GM19025 (cell line): Measurements from ENCODE around the gene LZTFL1.
A peak's percentile ranks its signal among the peaks of the same experiment; 100 is the strongest.
"Not testable (repeated sequence)": the region's sequence is repeated elsewhere in the genome, so short reads cannot be mapped to it uniquely, and the experiment has no call there.

Experiments
- ATAC-seq: cut with Tn5 transposase; IDR thresholded peaks from one replicate; pipeline ENCODE4 v1.9.1; 2021; ENCODE audit warnings: mild to moderate bottlenecking, low read depth, moderate library complexity; ENCODE audit not compliant: unreplicated experiment

Gene LZTFL1

DNA sequence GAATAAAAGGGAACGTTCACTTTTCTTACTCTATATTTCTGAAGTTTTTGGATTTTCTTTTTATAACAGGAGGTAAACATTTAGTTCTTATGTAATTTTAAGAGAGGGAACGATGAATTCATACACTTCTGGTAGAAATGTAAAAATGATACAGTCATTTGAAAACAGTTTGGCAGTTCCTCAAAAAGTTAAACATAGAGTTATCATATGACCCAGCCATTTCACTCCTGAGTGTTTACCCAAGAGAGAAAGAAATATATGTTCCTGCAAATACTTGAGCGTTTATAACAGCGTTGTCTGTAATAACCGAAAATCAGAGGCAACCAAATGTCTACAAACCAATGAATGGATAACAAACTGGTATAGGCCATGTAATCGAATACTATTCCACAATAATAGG, 23.6 kb upstream of the LZTFL1 start:
- no peak for ATAC-seq

DNA sequence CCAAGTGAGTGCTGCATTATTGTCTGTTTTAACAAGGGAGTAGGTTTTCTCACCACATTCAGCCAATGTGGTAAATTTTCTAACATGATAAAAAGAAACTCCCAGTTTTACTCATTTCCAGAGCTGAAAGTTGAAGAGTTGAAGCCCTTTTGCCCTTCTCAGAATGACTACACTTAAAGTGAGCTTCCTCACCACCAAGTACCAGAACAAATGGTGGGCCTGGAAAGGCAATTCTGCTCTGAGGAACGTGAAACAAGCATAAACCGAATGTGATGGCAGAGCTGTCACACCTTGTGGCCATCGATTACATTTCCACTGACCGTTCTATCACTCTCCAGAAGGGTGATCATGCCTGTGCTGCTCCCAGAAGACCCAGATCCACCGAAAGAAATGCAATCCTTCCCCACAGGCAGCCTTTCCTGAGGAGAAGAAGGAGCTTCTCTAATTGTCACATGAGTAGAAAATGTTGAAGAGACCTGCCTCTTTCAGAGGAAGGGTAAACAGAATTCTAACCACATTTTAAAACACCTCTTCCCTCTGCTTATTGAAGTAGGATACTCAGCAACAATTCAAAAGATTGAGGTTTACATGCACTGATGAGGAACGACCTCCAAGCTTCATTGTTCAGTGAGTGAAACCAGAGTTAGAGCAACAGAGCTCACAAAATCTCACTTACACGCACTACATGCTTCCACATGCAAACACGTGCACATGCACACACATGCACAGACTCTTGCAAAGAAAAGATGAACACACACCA, 23.0 kb upstream of the LZTFL1 start:
- ATAC-seq = peak; percentile 67

DNA sequence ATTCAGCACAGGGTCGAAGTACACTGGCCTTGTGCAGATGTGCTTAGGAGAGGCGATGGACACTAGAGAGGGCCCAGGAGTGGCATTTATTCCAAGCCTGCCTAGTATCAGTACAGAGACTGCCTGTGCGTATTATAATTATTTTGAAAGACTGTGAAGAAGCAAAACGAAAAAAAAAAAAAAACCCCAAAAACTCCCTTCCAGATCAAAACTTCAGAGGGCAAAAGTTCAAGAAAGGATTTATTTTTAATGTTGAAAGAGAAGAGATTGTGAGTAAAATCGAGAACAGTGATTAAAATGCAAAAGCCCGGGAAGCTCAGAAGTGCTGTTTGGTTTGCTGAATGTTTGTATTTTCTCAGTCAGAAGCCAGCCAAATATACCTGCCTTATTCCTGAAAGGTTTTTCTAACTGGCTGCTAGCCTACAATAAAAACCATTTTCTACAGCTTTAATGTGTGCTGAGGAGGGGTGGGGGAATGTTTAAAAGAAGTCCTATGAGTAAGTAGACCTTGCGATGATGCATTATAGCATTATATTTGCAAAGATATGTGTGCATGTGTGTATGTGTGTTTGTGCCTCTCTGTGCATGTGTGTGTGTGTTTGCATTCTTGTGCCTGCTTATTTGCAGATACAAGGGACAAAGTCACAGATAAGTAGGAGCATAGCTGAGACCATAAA, 19.3 kb upstream of the LZTFL1 start:
- ATAC-seq = no peak

DNA sequence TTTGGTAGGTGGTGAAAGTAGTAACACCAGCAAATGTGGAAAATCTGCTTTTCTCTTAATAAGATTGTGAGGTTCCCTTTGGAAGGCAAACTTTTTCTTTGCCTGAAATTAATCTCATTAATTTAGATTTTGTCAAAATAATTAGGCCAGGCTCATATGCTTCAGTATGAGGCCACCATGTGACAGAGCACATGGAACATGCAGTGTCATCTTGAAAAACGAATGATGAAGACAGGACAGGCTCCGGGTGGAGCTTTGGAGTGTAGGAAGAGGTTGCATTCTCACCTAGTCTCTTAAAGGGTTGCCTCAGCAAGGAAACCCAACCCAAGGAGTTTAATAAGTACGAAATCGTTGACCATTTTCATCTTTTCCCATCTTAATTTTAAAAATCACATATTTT, 18.6 kb upstream of the LZTFL1 start:
- ATAC-seq = no peak

DNA sequence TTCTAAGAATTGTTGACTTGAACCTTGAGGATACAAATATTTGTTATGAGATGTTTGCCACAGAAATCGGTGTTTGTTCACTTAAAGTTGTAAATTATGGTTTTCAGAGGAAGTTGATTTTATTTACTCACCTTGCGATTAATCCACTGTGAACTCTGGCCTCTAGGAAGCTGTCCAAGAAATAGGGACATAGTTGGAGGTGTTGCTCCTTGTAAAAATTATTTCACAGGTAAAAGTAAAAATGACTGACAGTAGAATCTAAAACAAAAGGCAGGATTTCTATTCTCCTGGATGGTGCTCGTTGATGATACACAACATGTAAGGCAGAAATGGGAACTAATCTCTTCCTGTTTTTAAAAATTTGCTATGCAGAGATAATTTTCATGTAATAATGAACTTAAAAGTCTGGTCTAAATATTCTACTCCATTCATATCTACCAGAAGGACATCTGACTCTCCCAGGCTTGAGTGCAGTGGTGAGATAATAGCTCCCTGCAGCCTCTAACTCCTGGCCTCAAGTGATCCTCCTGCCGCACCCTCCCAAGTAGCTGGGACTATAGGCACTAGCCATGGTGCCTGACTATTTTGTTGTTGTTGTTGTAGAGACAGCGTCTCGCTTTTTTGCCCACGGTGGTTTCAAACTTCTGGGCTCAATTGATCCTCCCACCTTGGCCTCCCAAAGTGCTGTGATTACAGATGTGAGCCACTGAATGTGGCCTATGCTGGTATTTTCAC, 17.1 kb upstream of the LZTFL1 start:
- no peak for ATAC-seq

DNA sequence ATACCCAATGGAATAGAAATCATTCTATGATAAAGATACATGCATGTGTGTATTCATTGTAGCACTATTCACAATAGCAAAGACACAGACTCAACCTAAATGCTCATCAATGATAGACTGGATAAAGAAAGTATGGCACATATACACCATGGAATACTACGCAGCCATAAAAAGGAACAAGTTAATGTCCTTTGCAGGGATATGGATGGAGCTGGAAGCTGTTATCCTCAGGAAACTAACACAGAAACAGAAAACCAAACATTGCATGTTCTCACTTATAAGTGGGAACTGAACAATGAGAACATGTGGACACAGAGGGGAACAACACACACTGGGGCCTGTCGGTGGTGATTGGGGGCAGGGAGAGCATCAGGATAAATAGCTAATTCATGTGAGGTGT, 15.1 kb upstream of the LZTFL1 start:
- not testable (repeated sequence) for ATAC-seq

DNA sequence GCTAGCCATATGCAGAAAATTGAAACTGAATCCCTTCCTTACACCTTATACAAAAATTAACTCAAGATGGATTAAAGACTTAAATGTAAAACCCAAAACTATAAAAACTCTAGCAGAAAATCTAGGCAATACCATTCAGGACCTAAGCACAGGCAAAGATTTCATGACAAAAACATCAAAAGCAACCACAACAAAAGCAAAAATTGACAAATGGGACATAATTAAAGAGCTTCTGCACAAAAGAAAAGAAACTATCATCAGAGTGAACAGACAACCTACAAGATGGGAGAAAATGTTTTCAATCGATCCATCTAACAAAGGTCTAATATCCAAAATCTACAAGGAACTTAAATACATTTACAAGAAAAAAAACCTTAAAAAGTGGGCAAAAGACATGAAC, 14.4 kb upstream of the LZTFL1 start:
- not testable (repeated sequence) for ATAC-seq

DNA sequence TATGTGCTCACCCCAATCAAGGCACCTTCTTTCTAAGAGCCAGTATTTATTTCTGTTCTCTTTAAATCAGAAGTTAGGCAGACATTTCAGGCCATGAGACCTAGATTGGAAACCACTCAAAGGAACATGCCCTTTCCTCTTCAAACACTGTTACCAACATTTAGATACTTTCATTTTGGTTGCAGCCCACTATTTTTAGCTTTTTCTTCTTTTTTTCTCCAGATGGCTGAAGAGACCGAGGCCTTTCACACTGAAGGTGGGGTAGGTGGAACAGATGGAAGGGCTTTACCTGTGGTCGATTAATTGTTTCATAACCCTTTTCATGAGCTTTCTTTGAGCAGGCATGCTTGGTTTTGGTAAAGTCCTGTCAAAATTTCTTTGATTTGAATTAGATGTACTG, 10.9 kb upstream of the LZTFL1 start:
- ATAC-seq = no peak

DNA sequence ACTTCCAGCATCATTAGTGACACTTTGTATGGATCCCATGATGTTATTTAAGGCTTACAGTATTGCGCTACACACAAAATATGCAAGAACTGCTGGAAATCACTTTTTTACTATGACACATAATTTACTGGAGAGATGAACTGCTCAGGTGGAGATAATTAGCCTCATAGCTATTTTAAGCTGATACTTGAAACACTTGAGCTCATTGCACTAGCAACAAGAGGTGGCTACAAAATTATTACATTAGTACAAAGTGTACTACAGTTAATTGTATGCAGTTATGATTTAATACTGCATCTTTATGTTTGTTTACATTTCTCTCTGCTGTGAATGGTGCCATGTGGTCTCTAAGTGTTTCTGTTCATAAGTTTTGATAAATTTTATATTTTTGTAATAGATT, 6.5 kb upstream of the LZTFL1 start:
- no peak for ATAC-seq

DNA sequence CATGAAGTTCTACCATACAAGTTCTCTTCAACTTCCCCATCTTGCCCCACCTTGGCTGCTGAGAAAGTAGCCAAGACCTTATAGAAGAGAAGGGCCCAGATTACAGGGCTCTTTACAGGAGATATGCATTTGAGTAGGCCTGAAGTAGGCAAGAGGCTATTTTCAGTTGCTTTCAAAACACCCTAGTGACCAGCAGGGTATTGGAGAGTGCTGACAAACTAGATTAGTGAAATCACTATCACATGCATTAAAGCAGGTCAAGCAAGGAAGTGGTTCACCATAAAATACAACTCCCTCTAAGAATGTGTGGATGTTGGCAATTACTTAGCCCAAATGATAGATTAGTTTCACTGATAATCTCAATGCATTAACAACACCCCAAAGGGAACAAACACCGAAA, 2.7 kb upstream of the LZTFL1 start:
- ATAC-seq = no peak

DNA sequence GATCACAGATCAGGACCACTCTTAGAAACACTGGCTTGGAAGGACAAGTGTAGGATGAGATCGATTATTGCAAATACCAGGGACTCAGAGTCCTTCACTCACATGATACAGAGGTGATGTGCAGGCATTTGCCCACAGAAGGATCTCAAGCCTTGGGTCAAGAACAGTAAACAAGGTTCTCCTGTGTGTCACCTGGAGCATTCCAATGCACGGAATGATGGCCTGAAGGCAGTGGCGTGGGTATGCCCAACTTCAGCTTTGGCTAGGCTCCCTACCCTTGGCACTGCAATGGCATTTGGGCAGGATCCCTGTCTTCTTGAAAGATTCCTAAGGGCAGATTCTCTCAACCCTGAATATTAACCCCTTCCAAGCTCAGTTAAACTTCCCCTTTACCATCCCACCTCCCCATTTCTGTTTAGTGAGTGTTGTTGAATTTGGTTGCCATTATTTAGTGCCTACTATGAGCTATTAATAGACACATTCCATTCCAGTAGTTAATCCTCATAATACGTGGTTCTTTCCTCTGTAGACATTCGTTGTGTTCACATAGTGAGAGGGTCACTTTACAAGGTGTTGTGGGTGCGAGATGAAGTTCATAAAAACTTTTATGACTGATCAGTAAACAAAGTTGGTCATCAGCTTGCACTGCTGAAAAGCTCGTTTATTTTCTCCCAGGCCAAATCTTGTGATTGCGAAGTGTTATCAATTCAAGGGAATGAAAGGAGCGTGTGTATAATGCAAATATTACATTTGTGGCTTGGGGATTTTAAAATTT, 1.1 kb upstream of the LZTFL1 start:
- no peak for ATAC-seq

DNA sequence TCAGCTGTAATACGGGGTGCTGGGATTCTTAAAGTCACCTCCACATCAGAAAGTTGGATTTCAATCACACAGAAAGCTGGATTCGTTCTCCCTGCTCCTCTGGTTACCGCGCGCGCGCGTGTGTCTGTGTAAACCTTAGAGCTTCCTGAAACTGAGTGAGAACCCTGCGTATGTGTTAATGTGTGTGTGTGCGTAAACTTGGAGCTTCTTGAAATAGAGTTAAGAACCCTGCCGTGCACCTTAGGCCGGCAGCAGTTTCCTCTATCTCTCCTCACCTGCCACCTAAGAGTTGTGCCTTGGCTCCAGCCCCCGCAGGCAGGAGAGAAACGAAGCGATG, 531 bp downstream of the LZTFL1 start:
- peak; percentile 17 for ATAC-seq

DNA sequence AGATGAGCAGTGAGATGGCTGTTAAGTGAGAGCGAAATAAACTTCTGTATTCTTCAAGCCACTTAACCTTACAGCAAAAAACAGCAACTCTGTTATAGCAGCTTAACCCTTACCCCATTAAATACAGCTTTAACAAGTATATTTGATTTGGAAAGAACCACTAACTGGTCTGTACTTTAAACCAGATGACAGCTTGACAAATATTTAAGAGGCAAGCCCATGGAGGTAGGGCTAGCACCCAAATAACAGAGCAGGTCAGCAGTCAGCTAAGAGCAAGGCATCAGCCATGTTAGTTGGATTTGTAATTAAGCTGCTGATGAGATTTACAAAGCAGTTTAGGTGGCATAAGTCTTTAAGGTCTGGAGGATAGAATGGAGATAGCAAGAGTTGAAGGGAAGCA, 3.5 kb downstream of the LZTFL1 start:
- no peak for ATAC-seq

DNA sequence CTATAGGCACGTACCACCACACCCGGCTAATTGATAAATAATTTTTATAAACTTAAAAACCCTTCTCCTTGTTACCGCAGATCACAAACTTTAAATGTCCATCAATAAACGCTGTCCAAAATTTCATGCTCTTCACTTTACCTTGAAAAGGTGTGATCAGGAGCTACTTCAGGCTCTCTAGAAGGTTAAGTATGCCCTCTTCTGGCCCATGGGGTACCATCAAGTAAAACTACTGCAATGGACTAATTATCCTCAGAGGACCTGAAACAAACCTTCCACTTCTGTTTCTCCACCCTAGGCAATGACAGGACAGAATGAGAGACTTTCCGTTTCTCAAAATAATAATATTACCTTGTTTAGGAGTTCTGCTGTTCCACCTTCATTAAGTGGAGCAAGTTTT, 9.2 kb downstream of the LZTFL1 start:
- ATAC-seq = no peak

DNA sequence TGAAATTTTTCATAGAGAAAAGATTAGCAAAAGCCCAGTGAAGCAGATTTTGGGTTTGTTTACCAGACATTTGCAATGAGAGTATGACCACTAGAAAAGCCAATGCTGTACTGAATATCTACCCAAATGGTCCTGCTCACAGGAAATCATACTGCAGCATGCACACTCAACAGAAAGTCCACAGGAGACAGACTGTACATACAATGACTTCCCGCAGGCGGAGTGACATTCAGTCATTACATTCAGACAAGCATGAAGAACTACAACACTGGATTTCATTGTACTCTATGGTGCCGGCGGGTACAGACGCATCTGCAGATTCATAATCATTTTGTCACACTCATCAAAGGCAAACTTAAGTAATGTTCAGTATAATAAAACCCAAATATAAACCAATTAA, 11.8 kb downstream of the LZTFL1 start:
- no peak for ATAC-seq

DNA sequence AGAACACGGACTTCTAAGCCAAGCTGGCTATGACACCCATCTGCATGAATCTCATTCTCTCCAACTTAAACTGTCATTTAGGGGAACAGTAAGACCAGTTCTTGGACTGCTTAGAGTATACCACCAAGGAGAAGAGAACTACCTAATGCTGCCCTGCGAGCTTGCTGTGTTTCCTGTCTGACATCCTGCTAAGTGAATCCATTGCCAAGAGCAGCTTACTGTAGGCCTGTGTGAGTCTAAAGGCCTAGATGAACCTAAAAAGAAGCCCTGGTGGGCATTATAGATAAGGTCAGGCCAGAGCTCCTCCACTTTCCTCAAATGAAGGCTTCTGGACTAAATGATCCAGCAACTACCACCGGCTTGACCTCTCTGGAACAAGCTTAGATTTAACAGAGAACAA, 15.0 kb downstream of the LZTFL1 start:
- ATAC-seq = no peak

DNA sequence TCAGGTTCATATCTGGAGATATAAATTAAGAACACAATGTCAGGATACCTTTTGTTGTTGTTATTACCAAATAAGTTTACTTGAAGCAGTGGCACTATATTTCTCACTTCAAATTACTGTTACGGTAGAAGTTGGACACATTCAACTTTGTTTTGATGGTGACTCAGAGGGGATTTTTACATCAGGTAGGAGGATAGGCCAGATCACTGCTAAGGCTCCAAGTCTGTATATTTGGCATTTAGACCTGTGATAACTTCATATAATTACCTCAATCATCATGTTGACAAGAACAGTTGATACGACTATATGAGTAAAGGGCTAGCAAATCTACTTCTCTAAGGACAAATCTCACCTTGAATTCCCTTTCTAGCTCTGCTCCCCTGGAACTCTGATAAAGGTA, 15.6 kb downstream of the LZTFL1 start:
- no peak for ATAC-seq

DNA sequence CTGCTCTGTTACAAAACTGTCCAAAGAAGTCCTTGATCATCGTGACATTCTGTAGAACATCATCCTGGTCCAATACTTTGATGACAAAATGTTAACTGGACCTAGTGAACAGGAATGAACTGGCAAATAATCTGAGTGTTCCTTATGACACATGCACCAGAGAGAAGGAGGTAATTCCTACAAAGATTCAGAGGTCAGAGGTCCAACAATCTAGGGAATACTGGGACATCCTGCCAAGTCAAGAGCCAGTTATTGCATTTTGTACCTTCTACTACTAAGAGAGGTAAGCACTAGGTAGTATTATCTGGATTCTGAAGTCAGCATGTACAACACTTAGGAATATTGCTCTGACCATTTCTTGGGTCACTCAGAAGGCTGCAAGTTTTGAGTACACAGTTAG, 20.8 kb downstream of the LZTFL1 start:
- no peak for ATAC-seq

DNA sequence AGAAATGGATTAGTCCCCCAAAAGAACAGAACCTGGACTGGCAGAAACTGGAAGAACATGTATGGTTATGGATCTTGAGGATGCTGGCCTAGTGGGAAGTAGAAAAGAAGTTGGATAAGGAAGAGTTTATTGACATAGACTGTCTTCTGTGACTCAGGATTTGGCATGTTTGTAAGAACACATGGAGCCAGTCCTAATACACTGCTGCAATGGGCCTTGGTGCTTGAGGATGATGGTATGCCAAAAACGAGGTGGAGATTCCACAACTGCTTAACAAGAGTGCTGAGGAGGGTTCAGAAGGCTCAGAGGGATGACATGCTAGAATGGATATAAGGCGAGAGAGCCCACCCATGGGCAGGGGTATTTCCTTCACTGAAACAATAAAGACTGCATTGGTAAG, 22.4 kb downstream of the LZTFL1 start:
- ATAC-seq = no peak

DNA sequence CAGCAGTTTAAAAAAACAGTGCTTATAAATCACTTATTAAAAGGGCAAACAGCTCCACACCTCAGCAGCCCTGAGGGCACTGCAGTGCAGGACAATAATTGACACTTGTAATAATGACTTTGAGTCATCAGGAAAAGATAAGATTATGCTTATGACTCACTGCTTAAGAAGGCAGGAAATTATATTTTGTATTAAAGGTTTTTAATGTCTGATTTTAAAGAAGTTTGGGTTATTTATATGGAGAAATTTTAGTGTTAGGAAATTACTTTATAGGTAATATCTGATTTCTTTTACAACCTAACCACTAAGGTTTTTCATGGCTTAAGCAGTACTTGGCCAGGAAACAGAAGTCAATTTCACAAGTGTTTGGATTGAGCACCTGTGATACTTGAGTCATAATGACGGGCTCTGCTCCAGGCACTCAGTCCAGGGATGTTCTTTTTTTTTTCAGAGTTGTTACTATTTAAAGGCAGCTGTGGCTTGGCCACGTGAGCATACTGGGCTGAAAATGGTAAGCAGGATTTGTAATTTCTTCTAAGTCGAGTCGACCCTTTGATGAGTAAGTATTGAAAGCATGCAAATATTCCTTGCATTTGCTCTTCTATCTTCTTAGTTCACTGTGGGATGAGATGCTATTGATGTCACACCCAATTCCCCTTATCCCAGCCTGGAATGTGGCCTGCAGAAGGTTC, 23.9 kb downstream of the LZTFL1 start:
- no peak for ATAC-seq
